Left cardiac atrium (tissue), 4 donors: ENCODE measurements around the gene ZNF385B. TPM values are rescaled to one million over a fixed set of nuclear protein-coding genes. Genes with fewer than 3 reads are reported as not detected.

Source experiments
- ATAC-seq, 2 donors: fragments of 200-7000 bp; cut with Tn5 transposase; one replicate each; pipeline ENCODE4 v1.9.1; 2020; ENCODE audit warnings: mild to moderate bottlenecking in 2 of 2, moderate library complexity in 2 of 2
- DNase-seq: peaks from one replicate; pipeline ENCODE4 v3.0.0-alpha.2; 2020
- intact Hi-C, 2 donors: fragments of 100-400 bp; cut with DNase I; formaldehyde crosslinking; loops; one replicate each; pipeline versions ENCODE4 v1.14.1 to v1.15.1; 2022 to 2023
- microRNA-seq, 2 donors: library from miRNA; unstranded; fragments of <30 nt; microRNA quantifications; one replicate each; pipeline ENCODE4 v1.2.0, GENCODE V29; 2020
- total RNA-seq, 2 donors: library from RNA; stranded (reverse); fragmentation: NEBNext Ultra II Directional; extraction: Animal tissue kit (Norgen Biotek cat#: 25700); gene quantifications; one replicate each; pipeline ENCODE4 v1.2.1, GENCODE V29; 2021
- donor health status: DM: no; HTN: yes; CAD: no.
- donor health status: DM: no; HTN: yes; CAD: no; lungs with severe emphysema.
- donor health status: DM: yes; HTN: yes; CAD: no.
- donor health status: Dilated cardiomyopathy.

The ZNF385B gene
- total RNA-seq, 2 donors from 2014 or later: 14.3 to 36.7 TPM

GRCh38 chr2:179417436-179417949 is 443.9 kb downstream of the ZNF385B start:
- DNase-seq (no peak), ATAC-seq (no peak)
- intact Hi-C loops: loop anchor here in 1 of 2 donors (10.0 kb wide), 1 partner anchor 193 kb away; no protein-coding TSS in a partner anchor

DNA sequence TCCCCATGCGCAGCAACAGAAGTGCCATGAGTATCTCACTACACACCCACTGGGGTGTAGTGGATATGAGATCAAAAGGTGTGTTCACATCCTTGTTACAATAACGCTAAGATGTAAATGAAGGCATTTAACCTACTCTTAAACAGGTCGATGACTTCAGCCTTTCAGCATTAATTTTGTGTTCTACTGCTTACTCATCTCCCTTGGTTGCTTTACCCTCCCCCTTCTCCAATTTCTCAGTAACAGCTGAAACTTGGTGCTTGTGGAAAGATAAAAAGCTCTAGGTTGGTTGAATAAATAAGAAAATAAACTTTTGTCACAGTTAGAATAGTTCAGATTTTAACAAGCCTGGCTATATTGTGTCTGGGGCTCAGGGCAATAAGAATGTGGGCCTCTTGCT is 449.3 kb downstream of the ZNF385B start:
- intact Hi-C loops: loop anchor here in 1 of 2 donors (10.0 kb wide), 1 partner anchor 187 kb away; no protein-coding TSS in a partner anchor

DNA sequence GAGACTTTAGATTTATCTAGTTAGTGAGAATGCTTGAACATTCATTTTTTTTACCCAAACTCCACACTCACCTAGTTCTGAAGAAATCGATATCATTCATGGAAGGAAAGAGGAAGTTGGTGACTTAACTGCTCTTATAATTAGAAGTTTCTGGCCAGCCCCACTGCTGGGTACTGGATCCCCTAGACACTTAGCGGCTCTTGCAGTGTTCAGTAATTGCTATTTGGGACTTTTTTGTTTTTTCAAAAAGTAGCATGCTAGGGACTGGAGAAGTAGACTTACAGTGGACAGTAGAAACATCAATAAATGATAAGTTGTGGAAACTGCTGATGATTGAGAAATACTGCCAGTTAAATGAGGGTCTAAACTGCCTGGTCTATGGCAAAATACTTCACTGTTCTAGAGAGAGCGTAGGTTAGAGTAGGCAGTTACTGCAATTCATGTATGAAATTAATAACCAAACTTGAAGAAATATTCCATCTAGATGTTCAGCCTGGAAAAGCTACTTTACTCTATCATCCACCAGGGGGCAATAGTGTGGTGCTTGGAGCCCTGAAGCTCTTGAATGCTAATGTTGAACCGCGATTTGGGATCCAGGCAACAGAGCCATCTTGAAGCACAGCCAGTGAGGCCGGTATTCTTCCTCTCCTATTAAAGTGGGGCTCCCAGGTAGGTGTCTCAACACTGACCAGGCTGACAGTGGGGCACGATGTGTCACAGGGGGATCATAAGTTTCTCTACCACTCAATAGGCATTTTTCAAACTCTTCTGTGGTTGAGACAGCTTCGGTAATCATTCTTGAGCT is 450.7 kb downstream of the ZNF385B start:
- ATAC-seq: peak; percentile 50 to 62
- no peak for DNase-seq
- intact Hi-C loops: loop anchor here in 1 of 2 donors (10.0 kb wide), 1 partner anchor 186 kb away; no protein-coding TSS in a partner anchor

More for the DNA sequence above, 449.3 kb downstream of the ZNF385B start:
- ATAC-seq (no peak), DNase-seq (no peak)

DNA sequence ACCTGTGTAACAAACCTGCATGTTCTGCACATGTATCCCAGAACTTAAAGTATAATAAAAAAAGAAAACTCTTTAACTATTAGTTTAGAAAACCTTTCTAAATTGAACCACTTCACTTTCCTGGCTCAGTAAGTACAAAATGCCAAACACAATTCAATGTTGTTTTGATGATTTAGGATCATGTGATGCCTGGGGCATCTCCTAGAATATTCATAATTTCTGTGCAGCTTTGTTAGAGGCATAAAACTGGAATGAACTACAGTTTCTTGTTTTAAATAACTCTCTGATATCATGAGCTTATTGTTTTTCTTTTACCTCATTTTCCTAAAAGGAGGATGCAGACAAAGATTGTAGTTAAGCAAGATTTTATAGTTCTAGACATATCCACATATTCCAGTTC is 457.8 kb downstream of the ZNF385B start:
- intact Hi-C loops: no loop called here
- DNase-seq (no peak), ATAC-seq (no peak)

- DNase-seq (no peak), ATAC-seq (no peak)
- intact Hi-C loops: no loop called here
Measured at GRCh38 chr2:179393481-179393880, 467.9 kb downstream of the ZNF385B start.

Small RNAs within 50 kb of the gene (microRNA-seq; reads per million reads assigned to microRNA genes)
- 0 to 0.54 reads per million in 2 donors for gene MIR1258

Other genes starting within 250 kb of the ZNF385B start
- 10 to 100 TPM; 13.7 to 14.7 TPM for gene CWC22, start 145.7 kb upstream of the ZNF385B start, total RNA-seq